HG02798 (cell line): ENCODE data around the gene NEFH.
"Not testable (repeated sequence)": the region's sequence is repeated elsewhere in the genome, so short reads cannot be mapped to it uniquely, and the experiment has no call there.

Experiments
- ATAC-seq: cut with Tn5 transposase; IDR thresholded peaks from one replicate; pipeline ENCODE4 v1.9.1; 2021; ENCODE audit warnings: mild to moderate bottlenecking; ENCODE audit not compliant: unreplicated experiment, poor library complexity

The NEFH gene

DNA sequence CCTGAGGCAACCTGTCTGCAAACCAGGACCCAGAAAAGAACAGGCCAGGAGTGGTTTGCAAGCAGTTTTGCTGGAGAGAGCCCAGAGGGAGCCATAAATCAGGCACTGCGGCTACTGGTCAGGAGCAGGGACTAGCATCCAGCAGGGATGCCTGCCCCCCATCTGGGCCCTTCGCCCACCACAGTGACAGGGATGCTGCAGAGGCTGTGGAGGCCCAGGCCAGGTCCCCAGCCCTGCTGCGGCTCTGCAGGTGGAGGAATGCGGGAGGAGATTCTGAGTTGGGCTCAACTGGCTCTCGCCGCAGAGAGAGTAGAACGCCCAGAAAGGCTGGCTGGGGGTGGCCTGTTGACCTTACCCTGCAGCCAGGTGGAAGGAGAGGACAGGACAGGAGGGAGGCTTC, 16.4 kb upstream of the NEFH start:
- no peak for ATAC-seq

DNA sequence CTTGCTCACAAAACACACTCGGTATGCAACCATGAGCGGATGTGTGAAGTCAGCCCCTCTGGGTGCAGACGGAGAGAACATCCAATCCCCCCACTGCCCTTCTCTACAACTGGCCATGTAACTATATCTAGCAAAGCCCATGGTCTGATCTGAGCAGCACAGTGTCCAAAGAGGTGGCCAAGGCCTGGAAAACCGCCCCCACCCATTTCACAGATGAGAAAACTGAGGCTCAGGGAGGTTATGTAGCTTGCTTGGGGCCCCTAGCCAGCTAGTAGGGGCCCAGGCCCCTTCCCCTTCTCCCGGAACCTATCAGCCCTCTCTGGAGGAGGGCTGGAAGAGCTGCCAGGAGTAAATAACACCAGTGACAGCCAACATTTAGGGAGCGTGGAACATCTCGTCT, 15.4 kb upstream of the NEFH start:
- no peak for ATAC-seq

DNA sequence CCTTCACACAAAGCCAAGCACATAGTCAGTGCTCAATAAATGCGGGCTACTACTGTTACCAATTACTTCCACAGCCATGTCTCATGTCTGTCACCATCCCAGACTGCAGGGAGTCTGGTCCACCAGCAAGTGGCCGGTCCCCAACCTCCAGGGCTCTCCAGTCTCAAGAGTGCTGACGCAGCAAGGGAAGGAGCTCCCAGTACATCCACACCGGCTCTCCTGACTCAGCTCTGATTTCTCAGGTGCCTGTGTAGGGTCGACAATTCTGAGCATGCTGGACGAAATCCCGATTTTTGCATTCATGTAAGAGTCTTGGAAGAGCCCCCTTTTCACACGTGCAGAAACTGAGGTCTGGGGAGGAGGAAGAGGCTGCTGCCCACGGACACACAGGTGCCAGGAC, 10.3 kb upstream of the NEFH start:
- ATAC-seq, result no peak

DNA sequence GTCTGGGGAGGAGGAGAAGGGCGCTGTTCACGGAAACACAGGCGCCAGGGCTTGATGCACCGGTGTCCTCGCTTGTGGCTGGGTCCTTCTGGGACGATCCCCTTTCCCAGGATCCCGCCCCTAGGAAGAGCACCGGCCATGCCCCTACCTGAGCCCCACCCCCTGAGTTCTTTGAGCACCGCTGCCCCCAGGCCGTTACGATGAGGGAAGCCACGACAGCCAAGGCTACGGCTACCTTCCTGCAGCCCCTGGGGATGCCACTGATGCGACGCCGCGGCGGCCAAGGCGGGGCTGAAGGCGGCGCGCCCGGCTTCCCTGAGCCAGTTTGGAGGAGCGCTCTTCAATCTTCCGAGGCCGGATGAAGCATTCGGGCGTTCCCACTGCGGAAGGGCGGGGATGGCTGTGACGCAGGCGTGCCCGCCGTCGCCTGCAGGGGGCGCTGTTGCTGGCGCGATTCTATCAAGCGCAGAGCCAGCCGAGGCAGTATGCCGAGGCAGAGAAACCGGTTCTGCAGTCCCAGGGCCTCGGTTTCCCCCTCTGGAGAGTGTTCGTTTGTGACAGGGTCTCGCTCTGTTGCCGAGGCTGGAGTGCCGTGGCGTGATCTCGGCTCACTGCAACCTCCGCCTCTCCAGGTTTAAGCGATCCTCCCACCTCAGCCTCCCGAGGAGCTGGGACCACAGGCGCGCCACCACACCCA, 9.7 kb upstream of the NEFH start:
- ATAC-seq, result no peak

DNA sequence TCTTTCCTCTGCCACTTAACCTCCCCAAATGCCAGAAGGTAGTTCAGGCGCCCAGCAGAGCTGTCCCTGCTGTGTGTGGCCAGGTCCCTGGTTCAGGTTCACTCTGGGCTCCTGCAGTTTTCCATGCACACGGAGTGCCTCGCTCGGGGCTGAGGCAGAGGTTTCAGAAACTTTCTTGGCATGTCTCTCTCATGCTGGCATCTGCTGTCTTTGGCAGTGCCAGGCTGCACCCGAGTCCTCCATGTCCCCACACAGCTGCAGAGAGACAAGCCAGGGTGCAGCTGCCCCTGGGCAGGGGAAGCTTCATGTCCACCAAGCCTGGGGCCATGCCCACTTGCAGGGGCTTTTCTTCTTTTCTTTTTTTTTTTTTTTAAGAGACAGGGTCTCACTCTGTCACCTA, 7.0 kb upstream of the NEFH start:
- ATAC-seq, result no peak

DNA sequence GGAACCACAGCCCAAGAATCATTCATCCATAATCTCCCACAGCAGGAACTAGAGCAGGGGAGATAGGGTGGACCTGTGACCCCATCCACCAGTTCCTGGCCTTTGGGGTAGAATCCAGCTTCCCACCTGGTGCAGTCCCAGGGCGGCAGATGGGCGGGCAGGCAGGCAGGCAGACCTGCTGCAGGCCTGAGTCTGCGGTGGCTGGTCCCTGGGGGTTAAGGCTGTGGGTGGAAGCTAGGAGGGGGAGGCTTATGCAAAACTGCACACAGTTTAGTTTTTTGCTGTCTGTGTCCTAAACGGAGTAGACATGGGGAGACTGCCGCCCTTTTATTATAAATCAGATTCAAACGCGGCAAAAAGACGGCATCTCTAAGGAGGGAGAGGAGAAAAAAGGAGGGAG, 4.5 kb upstream of the NEFH start:
- no peak for ATAC-seq

DNA sequence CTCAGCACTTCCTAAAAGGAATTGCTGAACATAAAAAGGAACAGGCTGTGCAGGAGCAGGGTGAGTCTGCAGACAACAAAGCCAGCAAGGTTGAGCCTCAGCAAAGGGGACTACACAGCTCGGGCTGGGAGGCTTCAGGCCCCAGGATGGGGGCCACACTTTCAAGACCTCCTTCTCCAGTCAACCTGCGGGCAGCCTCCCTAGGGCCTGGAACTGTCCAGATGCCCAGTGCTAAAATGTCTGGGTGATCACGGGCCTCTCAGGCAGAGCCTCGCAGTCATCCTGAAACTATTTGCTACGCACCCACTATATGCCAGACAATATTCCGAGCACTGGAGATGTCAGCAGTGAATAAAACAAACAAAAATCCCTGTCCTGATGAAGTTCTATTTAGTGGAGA, 3.9 kb upstream of the NEFH start:
- ATAC-seq, result no peak

DNA sequence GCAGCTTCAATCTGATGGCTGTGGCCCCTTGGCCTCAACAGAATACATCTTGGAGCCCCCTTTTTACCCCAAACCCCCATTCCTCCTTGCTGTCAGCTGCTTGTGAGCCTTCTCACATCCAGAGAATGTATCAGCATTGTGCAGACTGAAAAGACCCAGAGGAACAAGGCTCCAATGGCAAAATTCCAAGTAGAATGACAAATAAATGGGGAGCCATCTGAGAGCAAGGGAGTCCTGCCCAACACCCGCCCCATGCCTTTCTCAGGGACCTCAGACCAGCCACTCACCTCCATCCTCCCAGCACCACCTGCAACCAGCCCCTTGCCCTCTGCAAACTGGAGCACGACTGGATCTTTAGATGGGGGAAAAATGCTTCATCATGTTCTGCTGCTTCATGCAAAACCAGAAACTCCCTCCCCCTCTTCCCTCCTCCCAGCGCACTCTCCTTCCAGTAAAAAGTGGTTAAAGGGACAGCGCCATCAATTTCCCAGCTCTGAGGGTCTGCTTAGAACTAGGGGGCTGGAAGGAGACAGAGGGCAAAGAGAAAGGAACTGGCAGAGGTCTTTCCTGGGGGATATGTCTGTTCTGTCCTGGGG, 2.2 kb upstream of the NEFH start:
- no peak for ATAC-seq

DNA sequence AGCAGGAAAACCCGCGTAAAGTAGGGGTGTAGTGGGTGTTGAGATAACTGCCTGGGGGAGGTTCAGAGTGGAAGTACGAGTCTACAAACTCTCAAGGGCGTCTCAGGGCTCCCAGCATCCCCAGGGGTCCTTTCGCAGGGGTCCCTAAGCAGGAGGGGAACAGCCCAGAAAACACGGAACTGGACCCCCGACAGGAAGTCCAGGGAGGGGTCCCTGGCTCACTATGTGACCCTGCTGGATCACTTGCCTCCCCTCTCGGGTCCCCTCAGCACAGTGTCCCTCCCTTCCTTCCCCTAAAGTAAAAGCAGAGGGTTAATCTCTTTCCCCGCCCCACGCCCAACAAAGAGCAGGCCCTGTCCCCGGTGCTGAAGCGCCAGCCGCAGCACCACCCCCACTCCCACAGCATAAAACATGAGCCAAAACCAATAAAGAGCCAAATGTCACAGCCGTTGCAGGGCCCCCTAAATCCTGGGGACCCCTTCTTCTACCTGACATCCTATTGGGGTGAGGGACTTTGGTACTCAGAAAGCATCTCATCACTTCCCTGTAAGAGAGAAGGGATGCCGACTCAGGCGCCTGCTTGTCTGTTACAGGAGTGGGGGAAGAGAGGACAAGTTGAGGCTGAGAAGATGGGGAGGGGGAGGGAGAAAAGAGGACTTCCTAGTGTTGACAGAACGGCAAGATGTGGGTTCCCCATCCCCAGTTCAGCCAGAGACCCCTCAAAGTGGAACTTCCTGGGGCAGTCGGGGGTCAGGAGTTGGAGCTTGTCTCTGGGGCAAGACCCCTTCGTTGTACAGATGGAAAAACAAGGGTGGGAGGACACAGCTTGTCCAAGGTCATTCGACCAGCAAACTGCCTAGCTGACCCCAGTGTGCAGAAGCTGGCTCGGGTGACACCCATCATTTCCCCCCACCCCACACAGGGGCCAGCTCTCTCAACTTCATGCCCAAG, 1.4 kb upstream of the NEFH start:
- no peak for ATAC-seq

DNA sequence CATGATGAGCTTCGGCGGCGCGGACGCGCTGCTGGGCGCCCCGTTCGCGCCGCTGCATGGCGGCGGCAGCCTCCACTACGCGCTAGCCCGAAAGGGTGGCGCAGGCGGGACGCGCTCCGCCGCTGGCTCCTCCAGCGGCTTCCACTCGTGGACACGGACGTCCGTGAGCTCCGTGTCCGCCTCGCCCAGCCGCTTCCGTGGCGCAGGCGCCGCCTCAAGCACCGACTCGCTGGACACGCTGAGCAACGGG, 169 bp downstream of the NEFH start:
- no peak for ATAC-seq

DNA sequence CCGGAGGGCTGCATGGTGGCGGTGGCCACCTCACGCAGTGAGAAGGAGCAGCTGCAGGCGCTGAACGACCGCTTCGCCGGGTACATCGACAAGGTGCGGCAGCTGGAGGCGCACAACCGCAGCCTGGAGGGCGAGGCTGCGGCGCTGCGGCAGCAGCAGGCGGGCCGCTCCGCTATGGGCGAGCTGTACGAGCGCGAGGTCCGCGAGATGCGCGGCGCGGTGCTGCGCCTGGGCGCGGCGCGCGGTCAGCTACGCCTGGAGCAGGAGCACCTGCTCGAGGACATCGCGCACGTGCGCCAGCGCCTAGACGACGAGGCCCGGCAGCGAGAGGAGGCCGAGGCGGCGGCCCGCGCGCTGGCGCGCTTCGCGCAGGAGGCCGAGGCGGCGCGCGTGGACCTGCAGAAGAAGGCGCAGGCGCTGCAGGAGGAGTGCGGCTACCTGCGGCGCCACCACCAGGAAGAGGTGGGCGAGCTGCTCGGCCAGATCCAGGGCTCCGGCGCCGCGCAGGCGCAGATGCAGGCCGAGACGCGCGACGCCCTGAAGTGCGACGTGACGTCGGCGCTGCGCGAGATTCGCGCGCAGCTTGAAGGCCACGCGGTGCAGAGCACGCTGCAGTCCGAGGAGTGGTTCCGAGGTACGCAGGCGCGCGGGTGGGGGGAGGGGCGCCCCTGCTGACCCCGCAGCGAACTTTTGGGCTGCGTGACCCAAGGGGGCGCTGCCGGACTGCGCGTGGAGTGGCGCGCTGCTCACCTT, 670 bp downstream of the NEFH start:
- ATAC-seq, result no peak

DNA sequence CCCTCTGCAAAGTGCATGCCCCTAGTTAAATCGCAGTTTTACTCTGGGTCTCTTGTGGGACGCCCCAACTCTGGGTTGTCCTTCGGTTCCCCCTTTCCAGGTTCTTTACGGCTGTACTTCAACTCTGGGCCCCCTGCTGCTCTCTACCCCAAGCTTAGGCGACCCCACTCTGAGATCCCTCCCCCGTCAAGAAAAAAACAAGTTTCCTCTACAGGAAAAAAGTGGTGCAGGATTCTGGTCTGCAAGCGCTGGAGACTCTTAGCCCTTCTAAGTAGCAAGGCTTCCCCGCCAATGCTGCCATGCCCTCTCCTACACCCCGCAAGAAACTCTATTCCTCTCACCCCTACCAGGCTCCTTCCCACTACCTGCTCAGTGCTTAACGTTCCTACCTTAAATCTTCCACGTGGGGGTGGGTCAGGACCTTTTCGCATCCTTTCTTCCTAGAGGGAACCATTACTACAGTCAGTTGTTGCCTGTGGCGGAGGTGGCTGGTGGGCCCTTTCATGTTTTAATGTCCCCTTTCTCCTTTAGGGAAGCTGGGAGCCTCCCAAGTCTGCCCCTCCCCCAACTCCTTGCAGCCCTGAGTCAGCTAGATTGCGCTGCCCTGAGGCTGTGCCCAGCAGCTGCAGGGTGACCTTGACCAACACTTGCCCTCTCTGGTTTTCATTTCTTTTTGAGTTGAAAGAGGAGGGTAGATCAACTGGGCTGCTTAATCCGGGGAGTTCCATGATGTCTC, 1.4 kb downstream of the NEFH start:
- ATAC-seq, result no peak

DNA sequence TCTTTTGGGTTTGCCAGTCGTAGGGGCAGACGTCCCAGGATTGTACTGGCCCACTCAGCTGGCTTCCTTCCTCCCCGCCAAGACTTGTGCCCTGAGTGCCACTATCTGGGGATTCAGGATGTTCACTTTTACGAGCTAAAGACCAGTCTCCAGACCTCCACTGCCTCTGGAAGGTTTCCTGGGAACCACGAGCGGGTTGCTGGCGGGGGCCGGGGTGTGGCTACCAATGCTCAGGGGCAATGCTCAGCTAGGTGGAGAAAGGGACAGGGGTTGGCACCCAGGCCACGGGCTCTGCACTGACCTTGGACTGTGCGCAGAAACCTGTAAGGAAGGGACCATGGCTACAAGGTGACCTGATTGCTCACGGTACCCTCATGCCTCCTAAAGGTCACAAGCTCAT, 2.2 kb downstream of the NEFH start:
- no peak for ATAC-seq

DNA sequence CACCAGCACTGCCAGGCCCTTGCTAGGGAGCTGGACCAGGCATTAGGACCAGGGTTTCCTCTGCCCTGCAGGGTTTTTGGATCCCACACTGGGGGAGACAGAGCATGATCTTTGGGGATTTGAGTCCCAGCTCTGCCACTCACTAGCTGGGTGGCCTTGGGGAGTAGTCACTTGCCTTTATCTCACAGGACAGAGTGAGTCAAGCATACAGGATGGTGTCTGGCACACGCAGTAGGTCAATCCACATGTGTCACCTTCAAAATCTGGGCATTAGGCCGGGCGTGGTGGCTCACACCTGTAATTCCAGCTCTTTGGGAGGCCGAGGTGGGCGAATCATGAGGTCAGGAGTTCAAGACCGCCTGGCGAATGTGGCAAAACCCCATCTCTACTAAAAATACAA, 2.7 kb downstream of the NEFH start:
- ATAC-seq, result no peak

DNA sequence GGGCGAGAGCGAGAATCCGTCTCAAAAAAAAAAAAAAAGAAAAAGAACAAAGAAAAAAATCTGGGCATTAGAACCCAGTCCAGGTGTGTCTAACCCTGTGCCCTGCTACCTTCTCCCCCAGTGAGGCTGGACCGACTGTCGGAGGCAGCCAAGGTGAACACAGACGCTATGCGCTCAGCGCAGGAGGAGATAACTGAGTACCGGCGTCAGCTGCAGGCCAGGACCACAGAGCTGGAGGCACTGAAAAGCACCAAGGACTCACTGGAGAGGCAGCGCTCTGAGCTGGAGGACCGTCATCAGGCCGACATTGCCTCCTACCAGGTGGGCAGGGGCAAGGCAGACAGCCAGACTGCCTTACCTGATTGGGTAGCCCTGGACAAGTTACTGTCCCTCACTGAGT, 3.2 kb downstream of the NEFH start:
- ATAC-seq, result no peak

DNA sequence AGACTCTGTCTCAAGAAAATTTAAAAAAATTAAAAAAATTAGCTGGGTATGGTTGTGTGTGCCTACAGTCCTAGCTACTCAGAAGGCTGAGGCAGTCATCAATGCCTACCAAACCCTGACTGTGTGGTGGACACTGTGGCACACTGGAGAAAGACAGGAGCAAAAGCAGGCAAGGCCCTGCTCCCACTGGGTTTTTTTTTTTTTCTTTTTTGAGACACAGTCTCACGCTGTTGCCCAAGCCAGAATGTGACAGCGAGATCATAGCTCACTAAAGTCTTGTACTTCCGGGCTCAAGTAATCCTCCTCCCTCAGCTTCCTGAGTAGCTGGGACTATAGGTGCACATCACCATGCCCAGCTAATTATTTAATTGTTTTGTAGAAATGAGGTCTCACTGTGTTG, 4.6 kb downstream of the NEFH start:
- ATAC-seq, result no peak

DNA sequence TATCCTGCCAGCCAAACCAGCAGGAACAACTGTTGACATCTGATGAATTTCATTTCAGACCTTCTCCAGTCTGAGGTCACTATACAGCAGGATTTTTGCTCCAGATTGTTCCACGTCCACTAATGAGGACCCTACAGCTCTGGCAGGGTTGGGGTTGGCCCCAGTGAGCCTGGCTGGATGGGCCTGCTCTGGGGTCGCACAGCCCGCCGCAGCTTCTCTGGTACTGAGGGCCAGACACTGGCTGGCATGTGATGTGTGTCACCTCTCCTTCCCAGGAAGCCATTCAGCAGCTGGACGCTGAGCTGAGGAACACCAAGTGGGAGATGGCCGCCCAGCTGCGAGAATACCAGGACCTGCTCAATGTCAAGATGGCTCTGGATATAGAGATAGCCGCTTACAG, 5.4 kb downstream of the NEFH start:
- ATAC-seq, result no peak

DNA sequence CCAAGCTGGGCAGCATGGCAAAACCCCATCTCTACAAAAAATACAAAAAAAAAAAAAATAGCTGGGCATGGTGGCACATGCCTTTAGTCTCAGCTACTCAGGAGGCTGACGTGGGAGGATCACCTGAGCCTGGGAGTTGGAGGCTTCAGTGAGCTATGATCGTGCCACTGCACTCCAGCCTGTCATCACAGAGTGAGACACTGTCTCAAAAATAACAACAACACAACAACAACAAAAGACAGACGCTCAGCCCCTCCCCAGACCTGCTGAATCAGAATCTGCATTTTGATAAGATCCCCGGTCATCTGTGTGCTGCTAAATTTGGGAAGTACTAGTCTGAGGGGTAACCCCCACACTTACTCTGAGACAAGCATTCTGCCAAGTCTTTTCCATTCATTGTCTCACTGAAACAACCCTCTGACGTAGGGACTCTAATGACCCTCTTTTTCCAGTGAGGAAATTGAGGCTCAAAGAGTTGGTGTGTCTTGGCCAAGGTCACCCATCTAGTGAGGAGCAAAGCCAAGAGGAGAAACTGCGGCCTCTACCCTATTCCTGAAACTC, 7.5 kb downstream of the NEFH start:
- ATAC-seq, result no peak

DNA sequence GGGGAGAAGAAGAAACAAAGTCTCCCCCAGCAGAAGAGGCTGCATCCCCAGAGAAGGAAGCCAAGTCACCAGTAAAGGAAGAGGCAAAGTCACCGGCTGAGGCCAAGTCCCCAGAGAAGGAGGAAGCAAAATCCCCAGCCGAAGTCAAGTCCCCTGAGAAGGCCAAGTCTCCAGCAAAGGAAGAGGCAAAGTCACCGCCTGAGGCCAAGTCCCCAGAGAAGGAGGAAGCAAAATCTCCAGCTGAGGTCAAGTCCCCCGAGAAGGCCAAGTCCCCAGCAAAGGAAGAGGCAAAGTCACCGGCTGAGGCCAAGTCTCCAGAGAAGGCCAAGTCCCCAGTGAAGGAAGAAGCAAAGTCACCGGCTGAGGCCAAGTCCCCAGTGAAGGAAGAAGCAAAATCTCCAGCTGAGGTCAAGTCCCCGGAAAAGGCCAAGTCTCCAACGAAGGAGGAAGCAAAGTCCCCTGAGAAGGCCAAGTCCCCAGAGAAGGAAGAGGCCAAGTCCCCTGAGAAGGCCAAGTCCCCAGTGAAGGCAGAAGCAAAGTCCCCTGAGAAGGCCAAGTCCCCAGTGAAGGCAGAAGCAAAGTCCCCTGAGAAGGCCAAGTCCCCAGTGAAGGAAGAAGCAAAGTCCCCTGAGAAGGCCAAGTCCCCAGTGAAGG, 9.2 kb downstream of the NEFH start:
- not testable (repeated sequence) for ATAC-seq

DNA sequence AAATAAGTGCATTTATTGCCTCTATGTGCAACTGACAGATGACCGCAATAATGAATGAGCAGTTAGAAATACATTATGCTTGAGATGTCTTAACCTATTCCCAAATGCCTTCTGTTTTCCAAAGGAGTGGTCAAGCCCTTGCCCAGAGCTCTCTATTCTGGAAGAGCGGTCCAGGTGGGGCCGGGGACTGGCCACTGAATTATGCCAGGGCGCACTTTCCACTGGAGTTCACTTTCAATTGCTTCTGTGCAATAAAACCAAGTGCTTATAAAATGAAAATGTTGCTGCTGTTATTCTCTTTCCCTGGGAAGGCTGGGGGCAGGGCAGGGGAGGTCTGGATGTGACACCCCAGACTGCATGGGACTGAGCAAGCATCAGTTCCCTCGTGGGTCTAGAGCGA, 11.0 kb downstream of the NEFH start:
- ATAC-seq, result no peak
